ENCODE measurements around the gene NODAL. TPM values are rescaled to one million over a fixed set of nuclear protein-coding genes. Genes with fewer than 3 reads are reported as not detected.

Gene NODAL
- total RNA-seq, result not detected

GRCh38 chr10:70441161-70441894 is at the start of gene NODAL:
Gene NODAL (minus strand): TSS chr10:70441681. CDS start chr10:70441667, 14 bp downstream.

GRCh38 chr10:70478191-70479164 is 37.0 kb upstream of the NODAL start, which contains the start of gene PALD1:
Gene PALD1 (plus strand): TSS chr10:70478767. CDS start chr10:70525952, 47,185 bp downstream.

GRCh38 chr10:70404036-70404786 is 37.3 kb downstream of the NODAL start, which contains the start of gene EIF4EBP2:
Gene EIF4EBP2 (plus strand): TSS chr10:70404145. CDS start chr10:70404402, 257 bp downstream.

Other genes starting within 250 kb of the NODAL start
- gene PPA1, start 208.3 kb downstream of the NODAL start, total RNA-seq, result 56.8 TPM
- gene NPFFR1, start 157.7 kb downstream of the NODAL start, total RNA-seq, result 0.06 TPM
- 15.7 TPM for gene LRRC20, start 59.1 kb downstream of the NODAL start, total RNA-seq
- 48.2 TPM for gene EIF4EBP2, start 37.5 kb downstream of the NODAL start, total RNA-seq
- 18.1 TPM for gene PALD1, start 37.1 kb upstream of the NODAL start, total RNA-seq
- gene PRF1, start 161.1 kb upstream of the NODAL start, total RNA-seq, result 2.0 TPM
- 4.0 TPM for gene ADAMTS14, start 230.8 kb upstream of the NODAL start, total RNA-seq